Right ventricle myocardium superior (tissue), 1 donor: ENCODE measurements around the gene ZNF740. TPM values are rescaled to one million over a fixed set of nuclear protein-coding genes. Genes with fewer than 3 reads are reported as not detected.
"Not testable (repeated sequence)": the region's sequence is repeated elsewhere in the genome, so short reads cannot be mapped to it uniquely, and the experiment has no call there.

Source experiments
- ATAC-seq: fragments of 200-7000 bp; cut with Tn5 transposase; one replicate; pipeline ENCODE4 v1.9.1; 2020; ENCODE audit warnings: mild to moderate bottlenecking; ENCODE audit not compliant: poor library complexity
- DNase-seq: peaks from one replicate; pipeline ENCODE4 v3.0.0-alpha.2; 2020
- intact Hi-C: fragments of 100-400 bp; cut with DNase I; formaldehyde crosslinking; loops from one replicate; pipeline ENCODE4 v1.11.2; 2022
- long read RNA-seq: library from polyadenylated mRNA; unstranded; transcript quantifications from one replicate; pipeline ENCODE4 v2.0.0, GENCODE V29; 2021
- total RNA-seq: library from RNA; stranded (reverse); fragmentation: NEBNext Ultra II Directional; extraction: Animal tissue kit (Norgen Biotek cat#: 25700); gene quantifications from one replicate; pipeline ENCODE4 v1.2.1, GENCODE V29; 2021
- donor health status: DM: no; HTN: yes; CAD: no; lungs with severe emphysema.

The ZNF740 gene, protein sequence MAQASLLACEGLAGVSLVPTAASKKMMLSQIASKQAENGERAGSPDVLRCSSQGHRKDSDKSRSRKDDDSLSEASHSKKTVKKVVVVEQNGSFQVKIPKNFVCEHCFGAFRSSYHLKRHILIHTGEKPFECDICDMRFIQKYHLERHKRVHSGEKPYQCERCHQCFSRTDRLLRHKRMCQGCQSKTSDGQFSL
- total RNA-seq: 29.4 TPM
- long read RNA-seq, full-length matches to known transcripts: 2 of 6 reads
- long read RNA-seq, partial matches to known transcripts: 1 of 6 reads
- long read RNA-seq, other reads (novel, unspliced or antisense): 3 of 6 reads

DNA sequence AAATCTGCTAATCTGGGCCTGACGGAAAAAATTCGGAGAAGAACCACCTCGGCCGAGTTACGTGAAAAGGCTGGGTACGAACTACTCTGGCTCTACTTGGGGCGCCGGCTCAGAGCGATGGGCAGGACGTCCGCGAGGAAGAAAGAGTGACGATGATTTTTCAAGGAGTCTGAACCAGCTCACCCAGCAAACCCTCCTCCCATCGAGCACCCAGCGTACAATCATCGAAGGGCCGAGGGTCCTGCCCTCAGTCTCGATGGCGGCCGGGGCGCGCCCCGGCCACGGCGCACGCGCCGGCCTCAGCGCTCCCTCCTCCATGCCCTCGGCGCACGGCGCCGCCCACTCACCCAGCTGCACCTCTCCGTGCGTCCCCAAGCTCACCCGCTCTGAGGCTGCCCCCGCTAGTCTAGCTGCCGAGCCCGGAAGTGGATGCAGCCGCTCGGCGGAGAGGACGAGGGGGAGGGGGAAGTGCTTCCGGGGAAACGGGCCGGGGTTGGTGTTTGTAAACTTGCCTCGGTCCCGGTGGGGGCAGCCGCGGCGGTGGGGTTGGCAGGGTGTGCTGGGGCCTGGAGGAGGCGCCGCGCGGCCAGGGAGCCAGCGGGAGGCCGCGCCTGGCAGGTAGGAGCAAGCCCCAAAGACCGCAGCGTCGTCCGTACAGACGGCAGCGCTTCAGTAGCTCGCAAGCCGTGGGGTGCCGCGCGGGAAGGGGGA, at the start of gene ZNF740, which contains the start of gene CSAD:
Gene ZNF740 (plus strand): TSS at position 503 of the 711 bp plus-strand sequence. CDS start 1,262 bp downstream, outside the sequence.
Gene CSAD (minus strand): TSS at position 706 of the 711 bp plus-strand sequence. CDS start 7,455 bp downstream, outside the sequence.
- DNase-seq (peak; percentile 99), ATAC-seq (peak; percentile 99)
- intact Hi-C loops: no loop called here

GRCh38 chr12:53131844-53132243, 48.7 kb upstream of the ZNF740 start:
- ATAC-seq: no peak
- intact Hi-C loops: no loop called here
- no peak for DNase-seq

DNA sequence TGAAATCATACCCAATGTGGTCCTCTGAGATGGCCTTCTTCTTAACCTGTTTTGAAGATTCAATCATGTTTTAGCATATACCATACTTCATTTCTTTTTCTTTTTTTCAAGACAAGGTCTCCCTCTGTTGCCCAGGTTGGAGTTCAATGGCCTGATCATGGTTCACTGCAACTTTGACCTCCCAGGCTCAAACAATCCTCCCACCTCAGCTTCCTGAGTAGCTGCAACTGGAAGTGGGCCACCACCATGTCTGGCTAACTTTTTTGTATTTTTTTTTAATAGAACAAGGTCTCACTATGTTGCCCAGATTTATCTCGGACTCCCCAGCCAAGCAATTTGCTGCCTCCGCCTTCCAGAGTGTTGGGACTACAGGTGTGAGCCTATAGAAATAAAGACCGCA, 46.8 kb upstream of the ZNF740 start:
- ATAC-seq (no peak), DNase-seq (no peak)
- intact Hi-C loops: no loop called here

DNA sequence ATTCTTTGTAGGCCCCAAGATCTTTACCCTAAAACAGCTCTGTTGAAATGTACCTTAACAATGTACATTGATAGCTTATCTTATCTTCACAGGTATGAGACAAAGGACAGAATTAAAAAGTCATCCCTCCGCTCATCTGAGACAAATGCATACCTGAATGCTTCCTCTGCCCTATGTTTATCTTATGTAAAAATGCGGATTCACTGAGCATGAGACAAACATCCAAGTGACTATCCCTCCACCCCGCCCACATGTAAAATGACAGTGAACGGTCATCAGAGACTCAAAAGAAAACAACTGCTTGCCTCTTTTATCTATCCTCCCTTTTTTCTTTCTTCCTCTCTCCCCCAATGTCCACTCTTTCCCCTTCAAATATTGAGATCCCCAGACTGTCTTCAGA, 37.2 kb upstream of the ZNF740 start:
- DNase-seq (no peak), ATAC-seq (no peak)
- intact Hi-C loops: no loop called here

- intact Hi-C loops: no loop called here
- DNase-seq (no peak), ATAC-seq (no peak)
These were observed 34.9 kb upstream of the ZNF740 start for GRCh38 chr12:53145383-53146260.

GRCh38 chr12:53147181-53147580, 33.3 kb upstream of the ZNF740 start:
- DNase-seq: no peak
- ATAC-seq: no peak
- intact Hi-C loops: no loop called here

GRCh38 chr12:53147653-53148052, 32.9 kb upstream of the ZNF740 start:
- ATAC-seq: no peak
- intact Hi-C loops: no loop called here
- DNase-seq: no peak

DNA sequence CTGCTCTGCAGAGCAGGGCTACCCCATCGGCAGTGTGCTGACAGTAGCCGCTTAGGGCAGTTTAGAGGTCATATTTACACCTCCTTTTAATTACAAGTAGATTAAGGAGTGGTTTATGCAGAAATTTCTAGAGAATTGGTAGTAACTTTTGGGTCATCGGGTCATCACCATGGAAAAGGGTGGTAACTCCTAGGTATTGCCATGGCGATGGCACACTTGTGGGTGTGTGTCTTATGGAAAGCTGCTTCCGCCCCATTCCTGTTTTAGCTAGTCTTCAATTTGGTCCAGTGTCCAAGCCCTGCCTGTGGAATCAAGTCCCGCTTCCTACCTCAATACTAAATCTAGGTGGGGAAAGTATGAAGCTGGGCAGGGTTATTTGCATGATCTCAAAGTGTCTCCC, 29.5 kb upstream of the ZNF740 start:
- no peak for DNase-seq
- intact Hi-C loops: no loop called here
- ATAC-seq: no peak

DNA sequence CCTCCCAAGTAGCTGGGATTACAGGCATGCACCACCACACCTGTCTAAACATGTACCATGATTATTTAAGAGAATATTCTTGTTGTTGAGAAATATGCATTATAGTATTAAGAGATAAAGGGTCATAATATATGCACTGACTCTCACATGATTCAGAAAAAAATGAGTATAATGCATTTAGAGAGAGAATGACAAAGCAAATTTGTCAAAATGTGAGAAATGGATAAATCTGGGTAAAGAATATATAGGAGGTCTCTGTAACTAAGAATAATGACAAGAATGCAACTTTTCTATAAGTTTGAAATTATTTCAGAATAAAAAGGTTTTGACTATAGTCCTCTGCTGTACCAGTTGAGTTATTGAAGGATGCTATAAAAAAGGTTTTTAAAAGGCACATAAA, 28.1 kb upstream of the ZNF740 start:
- no peak for ATAC-seq

GRCh38 chr12:53159195-53159839, 21.2 kb upstream of the ZNF740 start:
- intact Hi-C loops: loop anchor here (1.0 kb wide), 1 partner anchor 38 kb away; no protein-coding TSS in a partner anchor
- ATAC-seq (peak; percentile 87), DNase-seq (peak; percentile 91)

More for the DNA sequence above, 28.1 kb upstream of the ZNF740 start:
- no peak for DNase-seq
- intact Hi-C loops: no loop called here

GRCh38 chr12:53160000-53160399, 20.5 kb upstream of the ZNF740 start:
- ATAC-seq: no peak
- DNase-seq: no peak
- intact Hi-C loops: loop anchor here (1.0 kb wide), 1 partner anchor 37 kb away; no protein-coding TSS in a partner anchor

- DNase-seq (no peak), ATAC-seq (no peak)
- intact Hi-C loops: no loop called here
These were observed 19.8 kb upstream of the ZNF740 start for GRCh38 chr12:53160673-53161072.

DNA sequence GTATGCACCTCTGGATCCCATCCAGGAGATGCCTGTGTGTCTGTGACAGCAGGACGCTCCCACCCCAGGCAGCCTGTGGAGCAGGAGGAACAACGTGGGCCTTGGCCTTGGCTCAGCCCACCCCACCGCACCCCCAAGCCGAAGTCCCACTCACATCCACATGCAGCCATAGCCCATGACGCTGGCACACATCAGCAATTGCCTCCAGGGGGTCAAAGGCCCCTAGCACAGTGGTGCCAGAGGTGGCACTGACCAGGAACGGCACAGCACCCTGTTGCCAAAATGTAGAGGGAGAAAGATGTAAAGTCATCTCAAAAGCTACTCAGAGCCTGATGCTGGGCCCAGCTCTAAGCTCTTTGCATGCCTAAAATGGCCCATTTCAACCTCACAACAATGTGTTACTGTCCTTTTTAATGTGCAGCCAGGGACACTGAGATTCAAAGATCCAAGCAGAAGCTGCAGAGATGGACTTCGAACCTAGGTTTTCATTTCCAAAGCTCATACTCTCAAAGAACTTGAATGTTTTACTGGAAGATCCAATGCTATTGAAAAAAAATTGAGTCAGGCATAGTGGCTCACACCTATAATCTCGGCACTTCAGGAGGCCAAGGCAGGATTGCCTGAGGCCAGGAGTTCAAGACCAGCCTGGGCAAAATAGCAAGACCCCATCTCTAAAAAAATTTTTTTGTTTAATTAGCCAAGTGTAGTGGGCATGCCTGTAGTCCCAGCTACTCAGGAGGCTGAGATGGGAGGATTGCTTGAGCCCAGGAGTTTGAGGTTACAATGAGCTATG, 19.2 kb upstream of the ZNF740 start:
- DNase-seq: no peak
- intact Hi-C loops: no loop called here
- no peak for ATAC-seq

DNA sequence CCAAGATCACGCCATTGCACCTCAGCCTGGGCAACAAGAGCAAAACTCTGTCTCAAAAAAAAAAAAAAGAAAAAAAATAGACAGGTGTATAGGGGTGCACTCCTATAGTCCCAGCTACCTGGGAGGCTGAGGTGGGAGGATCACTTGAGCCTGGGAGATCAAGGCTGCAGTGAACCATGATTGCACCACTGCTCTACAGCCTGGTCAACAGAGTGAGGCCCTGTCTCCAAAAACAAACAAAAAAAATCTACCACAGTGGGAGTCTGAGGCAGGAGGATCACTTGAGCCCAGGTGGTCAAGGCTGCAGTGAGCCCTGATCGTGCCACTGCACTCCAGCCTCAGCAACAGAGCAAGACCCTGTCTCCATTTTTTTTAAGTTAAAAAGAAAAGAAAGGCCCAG, 17.5 kb upstream of the ZNF740 start:
- ATAC-seq, DNase-seq, intact Hi-C loops: not testable (repeated sequence)

DNA sequence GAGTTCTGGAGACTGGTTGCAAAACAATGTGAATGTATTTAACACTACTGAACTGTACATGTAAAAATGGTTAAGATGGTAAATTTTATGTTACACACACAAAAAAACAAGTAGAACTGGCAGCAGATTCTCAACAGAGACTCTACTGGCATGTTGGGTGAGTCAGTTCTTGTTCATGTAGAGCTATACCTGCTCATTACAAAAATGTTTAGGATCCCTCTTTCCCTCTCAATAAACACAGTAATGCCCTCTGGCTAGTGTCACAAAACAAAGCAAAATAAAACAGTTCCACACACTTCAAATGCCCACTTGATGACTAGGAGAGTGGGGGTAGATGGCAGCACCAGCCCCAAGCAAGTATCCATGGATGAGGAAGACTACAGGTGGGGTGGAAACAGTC, 13.7 kb upstream of the ZNF740 start:
- intact Hi-C loops: no loop called here
- DNase-seq: no peak
- no peak for ATAC-seq

GRCh38 chr12:53169644-53170043, 10.9 kb upstream of the ZNF740 start:
- no peak for DNase-seq
- intact Hi-C loops: no loop called here
- ATAC-seq: no peak

DNA sequence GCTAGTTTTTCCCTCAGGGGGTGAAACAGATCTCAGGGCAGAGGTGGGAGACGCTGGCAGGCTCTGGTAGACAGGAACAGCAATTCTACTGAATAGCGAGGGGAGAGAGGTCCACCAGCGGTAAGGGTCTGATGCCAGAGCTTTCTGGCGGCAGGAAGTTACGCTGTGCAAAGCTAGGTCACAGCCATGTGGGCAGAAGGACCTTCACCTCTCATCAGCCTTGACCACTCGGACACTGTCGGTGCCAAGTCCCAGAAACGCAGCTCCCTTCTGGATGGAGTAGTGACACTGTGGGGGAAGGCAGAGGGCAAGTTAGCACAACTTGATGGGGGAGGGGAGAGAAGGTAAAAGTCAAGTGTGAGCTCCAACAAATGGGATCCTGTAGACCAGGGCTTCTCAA, 10.3 kb upstream of the ZNF740 start:
- ATAC-seq: no peak
- intact Hi-C loops: no loop called here
- DNase-seq: no peak
